ENCODE data around the gene MRPL12.

MRPL12 gene

DNA sequence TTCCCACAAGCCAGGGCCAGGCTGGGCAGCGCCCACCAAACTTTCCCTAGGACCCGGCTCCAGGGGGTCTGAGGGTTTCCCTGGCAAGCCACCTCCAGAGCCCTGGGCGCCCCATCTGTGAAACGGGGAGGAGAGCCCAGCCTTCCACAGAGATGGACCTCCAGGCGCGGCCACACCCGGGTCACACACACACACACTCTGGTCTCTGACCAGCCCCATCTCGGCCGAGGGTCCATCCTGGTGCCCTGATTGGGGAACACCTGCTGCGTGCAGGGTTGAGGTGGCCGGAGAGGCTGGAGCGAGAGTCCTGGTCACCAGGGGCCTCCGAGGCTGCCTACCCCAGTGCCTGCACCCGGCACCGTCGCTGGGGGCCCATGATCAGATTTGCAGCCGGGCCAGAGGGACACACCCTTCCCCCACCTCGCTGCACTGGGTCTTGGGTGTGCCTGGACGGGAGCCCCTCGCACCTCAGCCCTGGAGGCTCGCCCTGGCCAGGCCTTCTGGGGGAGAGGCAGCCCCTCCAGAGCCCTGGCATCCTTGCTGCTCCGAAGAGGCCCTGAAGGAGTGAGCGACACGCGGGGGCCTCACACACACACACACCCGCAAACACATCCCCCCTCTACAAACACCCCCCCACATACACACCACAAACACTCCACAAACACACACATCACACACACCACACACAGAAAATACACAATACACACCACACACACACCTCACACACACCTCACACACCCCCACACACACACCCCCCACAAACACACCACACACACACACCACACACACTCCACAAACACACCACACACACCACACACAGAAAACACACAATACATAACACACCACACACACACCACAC, 38.7 kb downstream of the MRPL12 start:
- no peak for DNase-seq

Data from NCI-H2029 treated with DMSO at 0.1 percent for 48 hours (cell line).